Loucy (cell line): ENCODE data around the gene MAP3K21.

Experiments
- EZH2phosphoT487 ChIP-seq: fragments of 200-600 bp; IDR thresholded peaks from 2 replicates; pipeline ENCODE4 v1.6.1; 2018; ENCODE audit warnings: antibody characterized with exemption, mild to moderate bottlenecking, moderate library complexity, borderline replicate concordance
- TF ChIP-seq, protein P1 (sequence below): fragments of 200-600 bp; sonication (generic); conservative IDR thresholded peaks from 2 replicates; pipeline ENCODE4 v1.5.1; 2014; ENCODE audit warnings: mild to moderate bottlenecking, antibody characterized with exemption, low read length

DNA sequence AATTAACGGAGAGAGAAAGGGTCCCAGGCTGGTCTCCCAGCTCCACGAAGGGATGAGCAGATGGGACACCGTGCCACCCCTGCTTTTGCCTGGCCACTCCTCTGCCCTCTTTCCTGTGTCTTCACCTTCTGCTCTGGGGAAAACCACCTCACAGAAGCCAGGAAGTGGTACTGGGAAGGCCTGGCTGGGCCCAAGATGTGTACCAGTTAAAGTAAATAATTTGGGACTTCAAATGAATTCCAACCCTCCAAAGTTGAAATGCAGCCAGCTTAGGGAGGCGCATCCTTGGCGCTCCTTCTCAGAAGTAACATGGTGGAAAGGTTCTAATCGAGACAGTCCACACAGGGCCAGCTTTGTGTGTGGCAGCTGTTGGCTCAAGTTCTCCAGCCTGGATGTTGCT, 45.7 kb downstream of the MAP3K21 start:
- TF ChIP-seq, protein P1, sequence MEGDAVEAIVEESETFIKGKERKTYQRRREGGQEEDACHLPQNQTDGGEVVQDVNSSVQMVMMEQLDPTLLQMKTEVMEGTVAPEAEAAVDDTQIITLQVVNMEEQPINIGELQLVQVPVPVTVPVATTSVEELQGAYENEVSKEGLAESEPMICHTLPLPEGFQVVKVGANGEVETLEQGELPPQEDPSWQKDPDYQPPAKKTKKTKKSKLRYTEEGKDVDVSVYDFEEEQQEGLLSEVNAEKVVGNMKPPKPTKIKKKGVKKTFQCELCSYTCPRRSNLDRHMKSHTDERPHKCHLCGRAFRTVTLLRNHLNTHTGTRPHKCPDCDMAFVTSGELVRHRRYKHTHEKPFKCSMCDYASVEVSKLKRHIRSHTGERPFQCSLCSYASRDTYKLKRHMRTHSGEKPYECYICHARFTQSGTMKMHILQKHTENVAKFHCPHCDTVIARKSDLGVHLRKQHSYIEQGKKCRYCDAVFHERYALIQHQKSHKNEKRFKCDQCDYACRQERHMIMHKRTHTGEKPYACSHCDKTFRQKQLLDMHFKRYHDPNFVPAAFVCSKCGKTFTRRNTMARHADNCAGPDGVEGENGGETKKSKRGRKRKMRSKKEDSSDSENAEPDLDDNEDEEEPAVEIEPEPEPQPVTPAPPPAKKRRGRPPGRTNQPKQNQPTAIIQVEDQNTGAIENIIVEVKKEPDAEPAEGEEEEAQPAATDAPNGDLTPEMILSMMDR: no peak
- TF ChIP-seq EZH2phosphoT487: no peak
